MCF 10A (cell line): Measurements from ENCODE around the gene LYPD5. TPM values are rescaled to one million over a fixed set of nuclear protein-coding genes. Genes with fewer than 3 reads are reported as not detected.
A peak's percentile ranks its signal among the peaks of the same experiment; 100 is the strongest.

Experiments
- BruUV-seq: library from RNA; stranded (reverse); fragments of 400-500 nt; replicated peaks from 2 replicates; lab custom pipeline; 2021; lab: Mats Ljungman, UMichigan
- CTCF ChIA-PET: fragments of 300-600 bp; sonication (Branson Sonifier 250); formaldehyde crosslinking; extraction: SDS; loops from one replicate; lab custom pipeline; 2021; ENCODE audit warnings: antibody characterized with exemption, inconsistent platforms; lab: Yijun Ruan, JAX
- POLR2A ChIA-PET: fragments of 300-600, 350-650 bp; sonication (Branson Sonifier 250); formaldehyde crosslinking; extraction: SDS; loops from one replicate; lab custom pipeline; 2020; ENCODE audit warnings: antibody characterized with exemption, inconsistent platforms; lab: Yijun Ruan, JAX
- DNase-seq: peaks from one replicate; pipeline ENCODE4 v3.0.0-alpha.2; 2018; ENCODE audit not compliant: unreplicated experiment
- H3K27ac Mint-ChIP-seq: one replicate; pipeline ENCODE4 v1.8.0; 2022; ENCODE audit warnings: mild to moderate bottlenecking, low read depth, mixed read lengths; ENCODE audit not compliant: unreplicated experiment
- H3K27me3 Mint-ChIP-seq: one replicate; pipeline ENCODE4 v1.8.0; 2022; ENCODE audit warnings: mixed read lengths; ENCODE audit not compliant: insufficient read depth, unreplicated experiment
- H3K36me3 Mint-ChIP-seq: one replicate; pipeline ENCODE4 v1.8.0; 2022; ENCODE audit warnings: mild to moderate bottlenecking, moderate library complexity, mixed read lengths; ENCODE audit not compliant: insufficient read depth, unreplicated experiment
- H3K4me1 Mint-ChIP-seq: one replicate; pipeline ENCODE4 v1.8.0; 2022; ENCODE audit warnings: mixed read lengths; ENCODE audit not compliant: insufficient read depth, unreplicated experiment
- H3K4me3 Mint-ChIP-seq: one replicate; pipeline ENCODE4 v1.8.0; 2022; ENCODE audit warnings: mild to moderate bottlenecking, moderate library complexity, mixed read lengths; ENCODE audit not compliant: unreplicated experiment
- H3K9me3 Mint-ChIP-seq: one replicate; pipeline ENCODE4 v1.8.0; 2022; ENCODE audit warnings: mixed read lengths; ENCODE audit not compliant: unreplicated experiment
- intact Hi-C: fragments of 100-400 bp; cut with micrococcal nuclease; formaldehyde crosslinking; loops from 2 replicates; pipeline ENCODE4 v1.14.1; 2022
- total RNA-seq: library from RNA; stranded (reverse); gene quantifications from 2 replicates; pipeline ENCODE4 v1.2.3, GENCODE V29; 2022
- TF ChIP-seq, protein P1 (sequence below): fragments of 200-600 bp; IDR thresholded peaks from one replicate; pipeline ENCODE4 v1.8.0; 2022; ENCODE audit warnings: antibody characterized with exemption, mild to moderate bottlenecking; ENCODE audit not compliant: unreplicated experiment

The LYPD5 gene
- total RNA-seq, 1 experiment from 2014 or later = 0.21 TPM

DNA sequence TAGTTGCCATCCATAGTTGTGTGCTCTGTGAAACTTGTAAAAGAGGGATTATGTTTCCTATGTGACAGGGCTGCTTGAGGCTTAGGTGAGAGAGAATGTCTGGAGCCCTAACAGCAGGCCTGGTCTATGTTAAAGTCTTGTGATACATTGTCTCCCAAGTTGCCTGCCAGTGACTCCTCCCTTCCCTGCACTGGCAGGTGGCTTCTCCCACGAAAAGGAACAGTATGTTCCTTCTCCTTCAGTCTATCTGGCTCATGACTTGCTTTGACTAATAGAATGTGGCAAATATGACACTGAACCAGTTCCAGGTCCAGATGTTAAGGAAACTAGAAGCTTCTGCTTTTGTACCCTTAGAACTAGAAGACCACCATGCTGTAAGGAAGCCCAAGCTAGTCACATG lies 15.6 kb downstream of the LYPD5 start:
- H3K4me3 Mint-ChIP-seq = no peak overlapping the region
- peak overlapping the region; percentile 49 for H3K27ac Mint-ChIP-seq
- peaks cover 53% of the 10 kb centered on the region for H3K4me1 Mint-ChIP-seq
- BruUV-seq = no TSS peak
- intact Hi-C loops = no loop called here
- TF ChIP-seq, protein P1, sequence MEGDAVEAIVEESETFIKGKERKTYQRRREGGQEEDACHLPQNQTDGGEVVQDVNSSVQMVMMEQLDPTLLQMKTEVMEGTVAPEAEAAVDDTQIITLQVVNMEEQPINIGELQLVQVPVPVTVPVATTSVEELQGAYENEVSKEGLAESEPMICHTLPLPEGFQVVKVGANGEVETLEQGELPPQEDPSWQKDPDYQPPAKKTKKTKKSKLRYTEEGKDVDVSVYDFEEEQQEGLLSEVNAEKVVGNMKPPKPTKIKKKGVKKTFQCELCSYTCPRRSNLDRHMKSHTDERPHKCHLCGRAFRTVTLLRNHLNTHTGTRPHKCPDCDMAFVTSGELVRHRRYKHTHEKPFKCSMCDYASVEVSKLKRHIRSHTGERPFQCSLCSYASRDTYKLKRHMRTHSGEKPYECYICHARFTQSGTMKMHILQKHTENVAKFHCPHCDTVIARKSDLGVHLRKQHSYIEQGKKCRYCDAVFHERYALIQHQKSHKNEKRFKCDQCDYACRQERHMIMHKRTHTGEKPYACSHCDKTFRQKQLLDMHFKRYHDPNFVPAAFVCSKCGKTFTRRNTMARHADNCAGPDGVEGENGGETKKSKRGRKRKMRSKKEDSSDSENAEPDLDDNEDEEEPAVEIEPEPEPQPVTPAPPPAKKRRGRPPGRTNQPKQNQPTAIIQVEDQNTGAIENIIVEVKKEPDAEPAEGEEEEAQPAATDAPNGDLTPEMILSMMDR = no peak
- H3K27me3 Mint-ChIP-seq = no peaks in the 10 kb centered on the region
- ChIA-PET POLR2A (interaction anchor here (0.7 to 1.3 kb wide), 5 partner anchors 13 to 254 kb away, joined by 3 to 5 read pairs (median 3); partner anchors contain the start of gene ZNF575), CTCF (interaction anchor here (0.5 to 1.7 kb wide), 7 partner anchors 9 to 98 kb away, joined by 3 to 8 read pairs (median 3); no protein-coding TSS in a partner anchor)
- no peaks in the 10 kb centered on the region for H3K9me3 Mint-ChIP-seq
- DNase-seq = no peak
- peaks cover 4% of the 10 kb centered on the region for H3K36me3 Mint-ChIP-seq

- CTCF ChIA-PET = interaction anchor here (0.6 to 1.5 kb wide), 13 partner anchors 11 to 1630 kb away, joined by 3 to 19 read pairs (median 4); no protein-coding TSS in a partner anchor
- H3K4me3 Mint-ChIP-seq = peak overlapping the region; percentile 86
These were observed 17.1 kb downstream of the LYPD5 start for GRCh38 chr19:43784981-43785808.

GRCh38 chr19:43784241-43784980 lies 17.8 kb downstream of the LYPD5 start:
- POLR2A ChIA-PET = interaction anchor here (0.6 to 11.0 kb wide), 12 partner anchors 25 to 260 kb away, joined by 3 to 409 read pairs (median 5); partner anchors contain the start of genes IRGQ, PLAUR, SMG9 and ZNF575
- Mint-ChIP-seq H3K4me3 (peak overlapping the region; percentile 86), H3K9me3 (no peaks in the 10 kb centered on the region), H3K4me1 (peaks cover 67% of the 10 kb centered on the region), H3K27ac (peak overlapping the region; percentile 90), H3K36me3 (peaks cover 4% of the 10 kb centered on the region), H3K27me3 (no peaks in the 10 kb centered on the region)
- CTCF ChIA-PET = interaction anchor here (0.6 to 1.5 kb wide), 11 partner anchors 12 to 1629 kb away, joined by 3 to 19 read pairs (median 4); no protein-coding TSS in a partner anchor
- DNase-seq = peak; percentile 96
- intact Hi-C loops = loop anchor here (5.0 kb wide), 1 partner anchor 187 kb away; the partner anchor contains the start of genes IRGQ and ZNF576
- BruUV-seq = no TSS peak
- TF ChIP-seq, protein P1 = no peak

More at GRCh38 chr19:43784981-43785808, 17.1 kb downstream of the LYPD5 start:
- H3K4me1 Mint-ChIP-seq = peaks cover 63% of the 10 kb centered on the region
- peaks cover 4% of the 10 kb centered on the region for H3K36me3 Mint-ChIP-seq
- peak; percentile 89 for DNase-seq
- H3K27me3 Mint-ChIP-seq = no peaks in the 10 kb centered on the region
- H3K27ac Mint-ChIP-seq = peak overlapping the region; percentile 90
- BruUV-seq = no TSS peak
- H3K9me3 Mint-ChIP-seq = no peaks in the 10 kb centered on the region
- TF ChIP-seq, protein P1 = peak; percentile 92
- POLR2A ChIA-PET = interaction anchor here (0.7 to 11.0 kb wide), 13 partner anchors 14 to 261 kb away, joined by 3 to 409 read pairs (median 4); partner anchors contain the start of genes IRGQ, PLAUR, SMG9 and ZNF283
- intact Hi-C loops = loop anchor here (1.0 to 5.0 kb wide), 4 partner anchors 26 to 188 kb away; partner anchors contain the start of genes IRGQ and ZNF576
